ENCODE measurements around the gene DHRS7B.

DNA sequence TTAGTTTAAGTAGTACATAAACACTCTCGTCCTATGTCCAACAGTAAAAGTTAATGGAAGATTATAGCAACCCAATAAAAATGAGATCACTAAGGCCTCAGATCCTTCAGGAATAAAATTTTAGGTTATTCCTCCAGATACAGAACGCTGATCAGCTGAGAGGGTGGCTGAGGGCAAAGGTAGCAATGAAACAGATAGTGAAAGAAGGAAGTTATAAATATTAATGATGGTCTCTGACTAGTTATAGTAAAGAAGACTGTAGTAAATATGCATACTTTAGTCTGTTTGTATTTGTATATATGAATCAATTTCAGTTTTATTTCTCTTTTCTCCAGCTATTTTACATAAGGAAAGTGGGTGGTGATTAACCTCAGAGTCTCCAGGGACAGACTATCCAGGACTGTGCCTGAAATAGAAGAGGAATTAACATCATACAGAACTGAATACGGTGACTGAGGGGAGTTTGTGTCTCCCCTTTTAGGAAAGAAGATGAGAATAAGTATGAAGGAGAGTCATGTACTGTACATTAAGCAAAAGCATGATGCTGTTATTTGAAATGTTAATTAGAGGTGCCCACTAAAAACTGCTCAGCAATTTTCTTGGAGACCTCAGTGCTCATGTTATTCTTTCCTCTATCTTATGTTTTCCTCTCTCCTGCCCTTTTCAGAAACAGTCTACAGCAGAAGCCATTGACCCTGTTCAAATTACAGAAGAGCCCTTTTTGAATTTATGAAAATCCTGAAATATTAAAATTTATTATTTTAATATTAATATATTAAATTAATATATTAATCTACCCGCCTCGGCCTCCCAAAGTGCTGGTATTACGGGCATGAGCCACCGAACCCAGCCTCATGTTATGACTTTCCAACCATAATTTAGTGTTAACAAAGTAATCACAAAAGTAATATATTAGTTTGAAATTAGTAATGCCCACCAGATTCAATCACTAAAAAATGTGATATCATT is 36.5 kb upstream of the DHRS7B start:
- TF ChIP-seq SP1 (IDR thresholded peaks at IDR 0.05): no peak
- no peak for TF ChIP-seq SUZ12 (IDR thresholded peaks at IDR 0.05)
- TF ChIP-seq HDGF (IDR thresholded peaks at IDR 0.05; ENCODE audit: borderline replicate concordance): no peak
- no peak for TF ChIP-seq BHLHE40 (IDR thresholded peaks at IDR 0.05; ENCODE audit: borderline replicate concordance)
- no peak for TF ChIP-seq TARDBP (IDR thresholded peaks at IDR 0.05)

All from HEK293T (cell line).